K562 (cell line): Measurements from ENCODE around the gene LGALS8. TPM values are rescaled to one million over a fixed set of nuclear protein-coding genes. Genes with fewer than 3 reads are reported as not detected.

ENCODE experiments used
- BRD4 ChIP-seq: fragments of 200-600 bp; sonication (generic); IDR thresholded peaks from 2 replicates; pipeline ENCODE4 v1.6.1; 2017; ENCODE audit warnings: inconsistent platforms
- CBX3 ChIP-seq, 2 experiments: IDR thresholded peaks; 1 replicate in 1 of 2; 2 replicates in 1 of 2; pipeline ENCODE4 v1.6.1; 2012; ENCODE audit warnings: inconsistent platforms in 2 of 2, low read length in 2 of 2, borderline replicate concordance in 1 of 2, control low read depth in 1 of 2
- CBX5 ChIP-seq: IDR thresholded peaks from 2 replicates; pipeline ENCODE4 v1.6.1; 2014; ENCODE audit warnings: low read depth, borderline replicate concordance
- CC2D1A ChIP-seq: fragments of 450-650 bp; IDR thresholded peaks from 2 replicates; pipeline ENCODE4 v1.6.1; 2017; ENCODE audit warnings: mild to moderate bottlenecking
- CTBP1 ChIP-seq: fragments of 450-650 bp; IDR thresholded peaks from 2 replicates; pipeline ENCODE4 v1.6.1; 2016; ENCODE audit warnings: borderline replicate concordance
- ELF4 ChIP-seq: fragments of 450-650 bp; formaldehyde crosslinking; IDR thresholded peaks from 2 replicates; pipeline ENCODE4 v1.4.0; 2022; ENCODE audit warnings: missing genetic modification characterization
- FIP1L1 ChIP-seq: fragments of 200-400 bp; formaldehyde crosslinking; IDR thresholded peaks from 2 replicates; pipeline ENCODE4 v1.6.1; 2018; ENCODE audit warnings: mild to moderate bottlenecking, low read depth, low read length; ENCODE audit not compliant: poor library complexity, severe bottlenecking
- FOS ChIP-seq: IDR thresholded peaks from 3 replicates; pipeline ENCODE4 v1.6.1; 2011; ENCODE audit not compliant: insufficient read length; ENCODE audit errors: extremely low read depth
- FOXK2 ChIP-seq, 2 experiments: fragments of 450-650 bp; IDR thresholded peaks in 1 of 2; conservative IDR thresholded peaks in 1 of 2; 2 replicates each; pipeline ENCODE4 v1.6.1; 2016; ENCODE audit warnings: low read depth in 2 of 2, mild to moderate bottlenecking in 1 of 2
- FUS ChIP-seq: fragments of 200-400 bp; formaldehyde crosslinking; optimal IDR thresholded peaks from 2 replicates; pipeline ENCODE3; 2017; ENCODE audit warnings: low read depth, low read length
- GATAD2B ChIP-seq: fragments of 450-650 bp; IDR thresholded peaks from 2 replicates; pipeline ENCODE4 v1.6.1; 2017; ENCODE audit warnings: mild to moderate bottlenecking, borderline replicate concordance
- HNRNPUL1 ChIP-seq: fragments of 200-400 bp; formaldehyde crosslinking; IDR thresholded peaks from 2 replicates; pipeline ENCODE4 v1.6.1; 2017; ENCODE audit warnings: low read length
- NFE2 ChIP-seq: IDR thresholded peaks from 2 replicates; pipeline ENCODE4 v1.6.1; 2014; ENCODE audit warnings: antibody characterized with exemption, low read depth
- NFIX ChIP-seq: fragments of 250-450 bp; sonication (Bioruptor Pico); IDR thresholded peaks from 2 replicates; pipeline ENCODE4 v1.4.0; 2020; ENCODE audit warnings: low read depth, mild to moderate bottlenecking, moderate library complexity
- PML ChIP-seq: IDR thresholded peaks from 2 replicates; pipeline ENCODE4 v1.6.1; 2012; ENCODE audit warnings: low read length, inconsistent platforms
- PRMT5 ChIP-seq: sonication (generic); formaldehyde crosslinking; IDR thresholded peaks from 2 replicates; pipeline ENCODE4 v1.5.0; 2020; ENCODE audit warnings: missing genetic modification reagents
- SMAD4 ChIP-seq: fragments of 250-450 bp; sonication (Bioruptor Pico); conservative IDR thresholded peaks from 2 replicates; pipeline ENCODE4 v1.8.0; 2021; ENCODE audit warnings: inconsistent platforms, mild to moderate bottlenecking, moderate library complexity
- TBP ChIP-seq: optimal IDR thresholded peaks from 2 replicates; pipeline ENCODE3; 2011; ENCODE audit warnings: low read depth, low read length, improper control_type of control experiment
- ZNF263 ChIP-seq: sonication (generic); formaldehyde crosslinking; IDR thresholded peaks from 2 replicates; pipeline ENCODE4 v1.8.0; 2022; ENCODE audit warnings: mild to moderate bottlenecking, missing genetic modification reagents, borderline replicate concordance
- polyA plus RNA-seq, 8 experiments: library from polyadenylated mRNA; depleted of rRNA in 4 of 8; stranded (reverse) in 5 of 8; unstranded in 3 of 8; fragments of >200 nt; fragmentation: Nextera tagmentation in 2 of 8; fragmentation: Illumina TruSeq in 1 of 8; extraction: Ambion mirVana in 2 of 8; extraction: Trizol in 1 of 8; gene quantifications; 2 replicates each; pipeline versions ENCODE4 v1.2.1 to v1.2.3, GENCODE V29; 2011 to 2014; ENCODE audit warnings: inconsistent platforms in 1 of 8, missing spikeins in 1 of 8
- total RNA-seq, 7 experiments: library from RNA; depleted of rRNA in 6 of 7; stranded (reverse); fragments of >200 nt in 6 of 7; fragmentation: Illumina TruSeq in 2 of 7; extraction: Trizol in 2 of 7; gene quantifications; 2 replicates each; pipeline versions ENCODE4 v1.2.1 to v1.2.3, GENCODE V29; 2011 to 2021; ENCODE audit warnings: low replicate concordance in 1 of 7
- TF ChIP-seq, protein P1 (sequence below): sonication (generic); formaldehyde crosslinking; IDR thresholded peaks from 2 replicates; pipeline ENCODE4 v1.8.0; 2022; ENCODE audit warnings: missing genetic modification reagents, mild to moderate bottlenecking, borderline replicate concordance
- TF ChIP-seq, protein P2 (sequence below): fragments of 250-450 bp; sonication (Bioruptor Pico); IDR thresholded peaks from 2 replicates; pipeline ENCODE4 v1.9.0; 2021; ENCODE audit warnings: mild to moderate bottlenecking
- TF ChIP-seq, protein P3 (sequence below), 2 experiments: fragments of 250-450 bp in 1 of 2; fragments of 450-650 bp in 1 of 2; sonication (Bioruptor Pico) in 1 of 2; IDR thresholded peaks; 2 replicates each; pipeline versions ENCODE4 v1.6.1 to v1.8.0; 2016 to 2021; ENCODE audit warnings: mild to moderate bottlenecking in 2 of 2, moderate library complexity in 2 of 2, missing compliant biosample characterization in 1 of 2, missing genetic modification characterization in 1 of 2
- TF ChIP-seq, protein P4 (sequence below): fragments of 250-450 bp; sonication (Bioruptor Pico); IDR thresholded peaks from 2 replicates; pipeline ENCODE4 v1.8.0; 2022; ENCODE audit warnings: inconsistent platforms
- TF ChIP-seq, protein P5 (sequence below): fragments of 450-650 bp; formaldehyde crosslinking; IDR thresholded peaks from 2 replicates; pipeline ENCODE4 v1.4.0; 2020; ENCODE audit warnings: mild to moderate bottlenecking, moderate library complexity

Gene LGALS8
- total and polyA plus RNA-seq, 9 of the 15 experiments (the other 6 are each of a cell fraction or from before 2014, with no cell fraction given) = 57.4 to 87.7 (median 70.3) TPM

DNA sequence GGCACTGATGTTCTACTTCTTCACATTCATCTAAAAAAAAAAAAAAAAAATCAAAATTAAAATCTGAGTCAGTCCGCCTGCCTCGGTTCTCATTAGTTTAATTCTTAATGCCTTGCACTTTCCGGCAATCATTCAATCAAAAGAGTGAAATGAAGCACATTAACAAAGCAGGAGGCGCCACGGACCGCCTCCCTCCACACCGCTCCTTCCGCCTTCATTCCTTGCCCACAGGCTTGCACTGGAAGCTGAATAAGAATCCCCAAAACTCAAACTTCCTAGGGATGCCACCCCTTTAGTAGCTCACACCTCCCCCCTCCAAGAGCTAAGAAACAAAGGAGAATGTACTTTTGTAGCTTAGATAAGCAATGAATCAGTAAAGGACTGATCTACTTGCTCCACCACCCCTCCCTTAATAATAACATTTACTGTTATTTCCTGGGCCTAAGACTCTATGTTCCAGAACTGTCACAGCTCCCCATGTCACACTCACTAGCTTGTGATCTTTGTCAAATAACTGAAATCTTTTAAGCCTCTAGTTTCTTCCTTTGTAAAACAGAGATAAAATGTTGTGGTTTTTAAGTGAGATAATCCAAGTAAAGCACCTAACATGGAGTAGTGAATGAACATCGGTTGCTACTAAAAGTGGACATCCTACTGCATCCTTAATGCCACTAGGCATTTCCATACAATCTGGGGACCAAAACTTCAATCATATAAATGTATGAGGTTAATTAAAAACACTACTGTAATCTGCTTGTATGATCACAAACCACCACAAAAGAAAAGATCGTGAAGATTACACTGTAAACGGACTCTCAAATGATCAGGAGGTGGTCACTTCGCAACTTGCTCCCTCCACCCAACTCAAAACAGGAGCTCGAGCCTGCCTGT lies 27.4 kb downstream of the LGALS8 start (continued):
- TF ChIP-seq CBX5 (no peak), FOS (no peak), TBP (no peak), FIP1L1 (no peak), NFIX (CRISPR knock-in tag) (no peak), CBX3 (IDR thresholded peaks at IDR 0.05; ENCODE audit: borderline replicate concordance in 1 of 2, low read length in 2 of 2) (no peak), PML (no peak), ZNF263 (CRISPR knock-in tag) (no peak), PRMT5 (CRISPR knock-in tag) (no peak), SMAD4 (CRISPR knock-in tag) (no peak), BRD4 (no peak), CC2D1A (no peak), NFE2 (no peak), HNRNPUL1 (no peak), FOXK2 (conservative IDR thresholded peaks at IDR 0.05 in 1 of 2, IDR thresholded peaks at IDR 0.05 in 1 of 2; ENCODE audit: low read depth in 2 of 2) (no peak), CTBP1 (peak; percentile 41; the same call in 1 of the 2 replicates), GATAD2B (no peak), ELF4 (CRISPR knock-in tag) (0 out of 2 replicates have a peak, but pooled peaks have one; percentile 42), FUS (no peak)
- TF ChIP-seq, protein P1, sequence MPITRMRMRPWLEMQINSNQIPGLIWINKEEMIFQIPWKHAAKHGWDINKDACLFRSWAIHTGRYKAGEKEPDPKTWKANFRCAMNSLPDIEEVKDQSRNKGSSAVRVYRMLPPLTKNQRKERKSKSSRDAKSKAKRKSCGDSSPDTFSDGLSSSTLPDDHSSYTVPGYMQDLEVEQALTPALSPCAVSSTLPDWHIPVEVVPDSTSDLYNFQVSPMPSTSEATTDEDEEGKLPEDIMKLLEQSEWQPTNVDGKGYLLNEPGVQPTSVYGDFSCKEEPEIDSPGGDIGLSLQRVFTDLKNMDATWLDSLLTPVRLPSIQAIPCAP (CRISPR knock-in tag) = no peak
- TF ChIP-seq, protein P2, sequence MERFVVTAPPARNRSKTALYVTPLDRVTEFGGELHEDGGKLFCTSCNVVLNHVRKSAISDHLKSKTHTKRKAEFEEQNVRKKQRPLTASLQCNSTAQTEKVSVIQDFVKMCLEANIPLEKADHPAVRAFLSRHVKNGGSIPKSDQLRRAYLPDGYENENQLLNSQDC (CRISPR knock-in tag) = no peak
- TF ChIP-seq, protein P3, sequence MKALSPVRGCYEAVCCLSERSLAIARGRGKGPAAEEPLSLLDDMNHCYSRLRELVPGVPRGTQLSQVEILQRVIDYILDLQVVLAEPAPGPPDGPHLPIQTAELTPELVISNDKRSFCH (CRISPR knock-in tag; IDR thresholded peaks at IDR 0.05) = no peak
- TF ChIP-seq, protein P3 (tag; IDR thresholded peaks at IDR 0.05) = no peak
- TF ChIP-seq, protein P4, sequence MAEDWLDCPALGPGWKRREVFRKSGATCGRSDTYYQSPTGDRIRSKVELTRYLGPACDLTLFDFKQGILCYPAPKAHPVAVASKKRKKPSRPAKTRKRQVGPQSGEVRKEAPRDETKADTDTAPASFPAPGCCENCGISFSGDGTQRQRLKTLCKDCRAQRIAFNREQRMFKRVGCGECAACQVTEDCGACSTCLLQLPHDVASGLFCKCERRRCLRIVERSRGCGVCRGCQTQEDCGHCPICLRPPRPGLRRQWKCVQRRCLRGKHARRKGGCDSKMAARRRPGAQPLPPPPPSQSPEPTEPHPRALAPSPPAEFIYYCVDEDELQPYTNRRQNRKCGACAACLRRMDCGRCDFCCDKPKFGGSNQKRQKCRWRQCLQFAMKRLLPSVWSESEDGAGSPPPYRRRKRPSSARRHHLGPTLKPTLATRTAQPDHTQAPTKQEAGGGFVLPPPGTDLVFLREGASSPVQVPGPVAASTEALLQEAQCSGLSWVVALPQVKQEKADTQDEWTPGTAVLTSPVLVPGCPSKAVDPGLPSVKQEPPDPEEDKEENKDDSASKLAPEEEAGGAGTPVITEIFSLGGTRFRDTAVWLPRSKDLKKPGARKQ (CRISPR knock-in tag) = peak; percentile 96
- TF ChIP-seq, protein P5, sequence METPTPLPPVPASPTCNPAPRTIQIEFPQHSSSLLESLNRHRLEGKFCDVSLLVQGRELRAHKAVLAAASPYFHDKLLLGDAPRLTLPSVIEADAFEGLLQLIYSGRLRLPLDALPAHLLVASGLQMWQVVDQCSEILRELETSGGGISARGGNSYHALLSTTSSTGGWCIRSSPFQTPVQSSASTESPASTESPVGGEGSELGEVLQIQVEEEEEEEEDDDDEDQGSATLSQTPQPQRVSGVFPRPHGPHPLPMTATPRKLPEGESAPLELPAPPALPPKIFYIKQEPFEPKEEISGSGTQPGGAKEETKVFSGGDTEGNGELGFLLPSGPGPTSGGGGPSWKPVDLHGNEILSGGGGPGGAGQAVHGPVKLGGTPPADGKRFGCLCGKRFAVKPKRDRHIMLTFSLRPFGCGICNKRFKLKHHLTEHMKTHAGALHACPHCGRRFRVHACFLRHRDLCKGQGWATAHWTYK (CRISPR knock-in tag) = peak; percentile 19; the same call in 1 of the 2 replicates
